NCI-H2196 treated with DMSO at 0.1 percent for 48 hours (cell line): ENCODE measurements around the gene NKD2.
"Not testable (repeated sequence)": the region's sequence is repeated elsewhere in the genome, so short reads cannot be mapped to it uniquely, and the experiment has no call there.

Experiments used
- DNase-seq: peaks from one replicate; lab custom pipeline; 2025; ENCODE audit not compliant: unreplicated experiment; lab: John Stamatoyannopoulos, UW

The NKD2 gene

GRCh38 chr5:1056611-1057484 is 48.2 kb downstream of the NKD2 start:
- DNase-seq, result no peak

- no peak for DNase-seq
Observed at GRCh38 chr5:1057485-1058082, 49.0 kb downstream of the NKD2 start.

- no peak for DNase-seq
Observed at GRCh38 chr5:1058083-1058945, 49.7 kb downstream of the NKD2 start.

GRCh38 chr5:1058988-1059883 is 50.6 kb downstream of the NKD2 start:
- no peak for DNase-seq

GRCh38 chr5:1059884-1060263 is 51.3 kb downstream of the NKD2 start:
- no peak for DNase-seq

- DNase-seq, result no peak
Observed at GRCh38 chr5:1060535-1060981, 52.0 kb downstream of the NKD2 start.

- not testable (repeated sequence) for DNase-seq
Observed at GRCh38 chr5:1061292-1061691, 52.7 kb downstream of the NKD2 start.

GRCh38 chr5:1061916-1062315 is 53.3 kb downstream of the NKD2 start:
- DNase-seq, result no peak

GRCh38 chr5:1062761-1063568 is 54.4 kb downstream of the NKD2 start:
- no peak for DNase-seq

- DNase-seq, result no peak
Observed at GRCh38 chr5:1063661-1064382, 55.2 kb downstream of the NKD2 start.

- no peak for DNase-seq
Observed at GRCh38 chr5:1064383-1065142, 56.0 kb downstream of the NKD2 start.

GRCh38 chr5:1065143-1065750 is 56.6 kb downstream of the NKD2 start:
- DNase-seq, result no peak

- no peak for DNase-seq
Observed at GRCh38 chr5:1065891-1066650, 57.5 kb downstream of the NKD2 start.

- no peak for DNase-seq
Observed at GRCh38 chr5:1066676-1067075, 58.1 kb downstream of the NKD2 start.

GRCh38 chr5:1067141-1068121 is 58.8 kb downstream of the NKD2 start:
- DNase-seq, result no peak
